WTC11 (cell line): ENCODE data around the gene NAB2. TPM values are rescaled to one million over a fixed set of nuclear protein-coding genes. Genes with fewer than 3 reads are reported as not detected.

ENCODE experiments used
- ATAC-seq: fragments of 200-7000 bp; cut with Tn5 transposase; 2 replicates; pipeline ENCODE4 v1.10.0; 2021; ENCODE audit warnings: mild to moderate bottlenecking, moderate library complexity
- CTCF ChIA-PET: fragments of 300-600 bp; sonication (Branson Sonifier 250); formaldehyde crosslinking; loops from one replicate; lab custom pipeline; 2021; ENCODE audit warnings: antibody characterized with exemption; lab: Charles Lee
- POLR2A ChIA-PET: fragments of 350-600 bp; sonication (Branson Sonifier 250); formaldehyde crosslinking; loops from one replicate; lab custom pipeline; 2021; ENCODE audit warnings: antibody characterized with exemption; lab: Charles Lee
- DNase-seq: peaks from one replicate; pipeline ENCODE4 v3.0.0; 2021; ENCODE audit warnings: low spot score
- H3K27ac Mint-ChIP-seq: 2 replicates; pipeline ENCODE4 v1.8.0; 2021; ENCODE audit warnings: mixed read lengths
- H3K27me3 Mint-ChIP-seq: 2 replicates; pipeline ENCODE4 v1.8.0; 2021; ENCODE audit warnings: low read depth, mild to moderate bottlenecking, moderate library complexity, mixed read lengths
- H3K36me3 Mint-ChIP-seq: 2 replicates; pipeline ENCODE4 v1.8.0; 2021; ENCODE audit warnings: mixed read lengths
- H3K4me1 Mint-ChIP-seq: 2 replicates; pipeline ENCODE4 v1.8.0; 2022; ENCODE audit warnings: mixed read lengths
- H3K4me3 Mint-ChIP-seq: 2 replicates; pipeline ENCODE4 v1.8.0; 2021; ENCODE audit warnings: mild to moderate bottlenecking, moderate library complexity, mixed read lengths
- H3K9me3 Mint-ChIP-seq: 2 replicates; pipeline ENCODE4 v1.8.0; 2021; ENCODE audit warnings: mixed read lengths
- NR1H2 ChIP-seq: sonication (generic); formaldehyde crosslinking; IDR thresholded peaks from 2 replicates; pipeline ENCODE4 v1.9.0; 2021; ENCODE audit warnings: mild to moderate bottlenecking, moderate library complexity, missing genetic modification reagents
- OVOL2 ChIP-seq: fragments of 250-450 bp; sonication (Bioruptor Pico); IDR thresholded peaks from 2 replicates; pipeline ENCODE4 v1.9.0; 2021; ENCODE audit warnings: mild to moderate bottlenecking, borderline replicate concordance
- SMAD4 ChIP-seq: sonication (generic); formaldehyde crosslinking; IDR thresholded peaks from 2 replicates; pipeline ENCODE4 v1.8.0; 2022; ENCODE audit warnings: mild to moderate bottlenecking, missing genetic modification reagents
- SOX15 ChIP-seq: fragments of 250-450 bp; sonication (Bioruptor Pico); IDR thresholded peaks from 2 replicates; pipeline ENCODE4 v1.9.0; 2021; ENCODE audit warnings: mild to moderate bottlenecking
- TCF7 ChIP-seq: sonication (generic); formaldehyde crosslinking; IDR thresholded peaks from 2 replicates; pipeline ENCODE4 v1.8.0; 2022; ENCODE audit warnings: mild to moderate bottlenecking, low read depth, missing genetic modification reagents, moderate library complexity
- ZBTB21 ChIP-seq: sonication (generic); formaldehyde crosslinking; IDR thresholded peaks from 2 replicates; pipeline ENCODE4 v1.8.1; 2023; ENCODE audit warnings: mild to moderate bottlenecking, missing genetic modification reagents, borderline replicate concordance
- ZMAT4 ChIP-seq: fragments of 250-450 bp; sonication (Bioruptor Pico); IDR thresholded peaks from 2 replicates; pipeline ENCODE4 v1.9.0; 2021; ENCODE audit warnings: mild to moderate bottlenecking
- ZNF138 ChIP-seq: sonication (generic); formaldehyde crosslinking; conservative IDR thresholded peaks from 2 replicates; pipeline ENCODE4 v1.8.1; 2022; ENCODE audit warnings: mild to moderate bottlenecking, moderate library complexity, missing genetic modification reagents
- ZNF219 ChIP-seq: sonication (generic); formaldehyde crosslinking; IDR thresholded peaks from 2 replicates; pipeline ENCODE4 v1.8.0; 2023; ENCODE audit warnings: missing genetic modification reagents, mild to moderate bottlenecking, borderline replicate concordance
- ZNF317 ChIP-seq: sonication (generic); formaldehyde crosslinking; IDR thresholded peaks from 2 replicates; pipeline ENCODE4 v1.8.1; 2023; ENCODE audit warnings: low read depth, mild to moderate bottlenecking, moderate library complexity, missing genetic modification reagents, borderline replicate concordance
- ZNF423 ChIP-seq: fragments of 250-450 bp; sonication (Bioruptor Pico); IDR thresholded peaks from 2 replicates; pipeline ENCODE4 v2.1.2; 2022; ENCODE audit warnings: mild to moderate bottlenecking, moderate library complexity
- ZNF671 ChIP-seq: fragments of 250-450 bp; sonication (Bioruptor Pico); IDR thresholded peaks from 2 replicates; pipeline ENCODE4 v1.8.0; 2021; ENCODE audit warnings: mild to moderate bottlenecking
- total RNA-seq: library from RNA; stranded (reverse); gene quantifications from 3 replicates; pipeline ENCODE4 v1.2.3, GENCODE V29; 2021
- TF ChIP-seq, protein P1 (sequence below): sonication (generic); formaldehyde crosslinking; IDR thresholded peaks from 2 replicates; pipeline ENCODE4 v1.8.1; 2023; ENCODE audit warnings: mild to moderate bottlenecking, missing genetic modification reagents, borderline replicate concordance
- TF ChIP-seq, protein P2 (sequence below): fragments of 250-450 bp; sonication (Bioruptor Pico); conservative IDR thresholded peaks from 2 replicates; pipeline ENCODE4 v1.9.0; 2021; ENCODE audit warnings: mild to moderate bottlenecking
- TF ChIP-seq, protein P3 (sequence below): fragments of 250-450 bp; sonication (Bioruptor Pico); IDR thresholded peaks from 2 replicates; pipeline ENCODE4 v1.9.0; 2021; ENCODE audit warnings: mild to moderate bottlenecking, borderline replicate concordance
- TF ChIP-seq, protein P4 (sequence below): fragments of 250-450 bp; sonication (Bioruptor Pico); IDR thresholded peaks from 2 replicates; pipeline ENCODE4 v1.8.0; 2021; ENCODE audit warnings: mild to moderate bottlenecking

The NAB2 gene
- total RNA-seq, 1 experiment from 2014 or later, result 20.5 TPM

DNA sequence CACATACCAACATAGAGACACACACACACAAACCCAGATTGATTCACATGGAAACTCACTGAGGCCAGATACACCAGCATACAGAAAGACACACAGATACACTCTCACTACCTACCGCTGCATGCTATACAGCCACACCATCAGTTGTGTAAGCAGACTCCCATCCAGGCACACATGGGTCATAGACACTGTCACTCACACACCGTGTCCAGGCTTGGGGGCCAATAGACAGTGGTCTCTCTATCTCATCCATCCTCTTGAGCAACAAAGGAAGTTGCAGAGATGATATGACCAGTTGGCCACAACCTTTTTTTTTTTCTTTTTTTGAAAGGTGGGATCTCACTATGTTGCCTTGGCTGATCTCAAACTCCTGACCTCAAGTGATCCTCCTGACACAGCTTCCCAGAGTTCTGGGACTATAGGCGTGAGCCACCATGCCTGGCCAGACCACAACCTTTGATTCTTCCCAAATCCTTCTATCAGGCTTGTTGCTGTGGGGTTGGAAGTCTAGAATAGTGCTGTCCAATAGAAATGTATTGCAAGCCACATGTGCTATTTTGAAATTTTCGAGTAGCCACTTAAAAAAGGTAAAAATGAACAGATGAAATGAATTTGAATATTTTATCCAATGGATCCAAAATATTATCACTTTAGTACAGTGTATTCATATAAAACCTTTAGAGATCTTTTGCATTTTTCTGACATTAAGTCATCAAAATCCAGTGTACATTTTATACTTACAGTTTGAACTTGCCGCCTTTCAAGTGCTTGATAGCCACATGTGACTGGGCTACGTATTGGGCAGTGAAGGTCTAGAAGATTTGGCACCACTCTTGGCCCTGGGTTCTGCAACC lies 51.1 kb downstream of the NAB2 start (continued):
- TF ChIP-seq, protein P1, sequence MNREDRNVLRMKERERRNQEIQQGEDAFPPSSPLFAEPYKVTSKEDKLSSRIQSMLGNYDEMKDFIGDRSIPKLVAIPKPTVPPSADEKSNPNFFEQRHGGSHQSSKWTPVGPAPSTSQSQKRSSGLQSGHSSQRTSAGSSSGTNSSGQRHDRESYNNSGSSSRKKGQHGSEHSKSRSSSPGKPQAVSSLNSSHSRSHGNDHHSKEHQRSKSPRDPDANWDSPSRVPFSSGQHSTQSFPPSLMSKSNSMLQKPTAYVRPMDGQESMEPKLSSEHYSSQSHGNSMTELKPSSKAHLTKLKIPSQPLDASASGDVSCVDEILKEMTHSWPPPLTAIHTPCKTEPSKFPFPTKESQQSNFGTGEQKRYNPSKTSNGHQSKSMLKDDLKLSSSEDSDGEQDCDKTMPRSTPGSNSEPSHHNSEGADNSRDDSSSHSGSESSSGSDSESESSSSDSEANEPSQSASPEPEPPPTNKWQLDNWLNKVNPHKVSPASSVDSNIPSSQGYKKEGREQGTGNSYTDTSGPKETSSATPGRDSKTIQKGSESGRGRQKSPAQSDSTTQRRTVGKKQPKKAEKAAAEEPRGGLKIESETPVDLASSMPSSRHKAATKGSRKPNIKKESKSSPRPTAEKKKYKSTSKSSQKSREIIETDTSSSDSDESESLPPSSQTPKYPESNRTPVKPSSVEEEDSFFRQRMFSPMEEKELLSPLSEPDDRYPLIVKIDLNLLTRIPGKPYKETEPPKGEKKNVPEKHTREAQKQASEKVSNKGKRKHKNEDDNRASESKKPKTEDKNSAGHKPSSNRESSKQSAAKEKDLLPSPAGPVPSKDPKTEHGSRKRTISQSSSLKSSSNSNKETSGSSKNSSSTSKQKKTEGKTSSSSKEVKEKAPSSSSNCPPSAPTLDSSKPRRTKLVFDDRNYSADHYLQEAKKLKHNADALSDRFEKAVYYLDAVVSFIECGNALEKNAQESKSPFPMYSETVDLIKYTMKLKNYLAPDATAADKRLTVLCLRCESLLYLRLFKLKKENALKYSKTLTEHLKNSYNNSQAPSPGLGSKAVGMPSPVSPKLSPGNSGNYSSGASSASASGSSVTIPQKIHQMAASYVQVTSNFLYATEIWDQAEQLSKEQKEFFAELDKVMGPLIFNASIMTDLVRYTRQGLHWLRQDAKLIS, result no peak
- TF ChIP-seq ZNF219 (CRISPR knock-in tag) (no peak), ZNF317 (CRISPR knock-in tag) (no peak), SOX15 (CRISPR knock-in tag) (no peak), TCF7 (CRISPR knock-in tag) (no peak), ZNF423 (CRISPR knock-in tag) (no peak), SMAD4 (CRISPR knock-in tag) (no peak), ZNF138 (CRISPR knock-in tag) (no peak), OVOL2 (CRISPR knock-in tag) (no peak)
- TF ChIP-seq, protein P2, sequence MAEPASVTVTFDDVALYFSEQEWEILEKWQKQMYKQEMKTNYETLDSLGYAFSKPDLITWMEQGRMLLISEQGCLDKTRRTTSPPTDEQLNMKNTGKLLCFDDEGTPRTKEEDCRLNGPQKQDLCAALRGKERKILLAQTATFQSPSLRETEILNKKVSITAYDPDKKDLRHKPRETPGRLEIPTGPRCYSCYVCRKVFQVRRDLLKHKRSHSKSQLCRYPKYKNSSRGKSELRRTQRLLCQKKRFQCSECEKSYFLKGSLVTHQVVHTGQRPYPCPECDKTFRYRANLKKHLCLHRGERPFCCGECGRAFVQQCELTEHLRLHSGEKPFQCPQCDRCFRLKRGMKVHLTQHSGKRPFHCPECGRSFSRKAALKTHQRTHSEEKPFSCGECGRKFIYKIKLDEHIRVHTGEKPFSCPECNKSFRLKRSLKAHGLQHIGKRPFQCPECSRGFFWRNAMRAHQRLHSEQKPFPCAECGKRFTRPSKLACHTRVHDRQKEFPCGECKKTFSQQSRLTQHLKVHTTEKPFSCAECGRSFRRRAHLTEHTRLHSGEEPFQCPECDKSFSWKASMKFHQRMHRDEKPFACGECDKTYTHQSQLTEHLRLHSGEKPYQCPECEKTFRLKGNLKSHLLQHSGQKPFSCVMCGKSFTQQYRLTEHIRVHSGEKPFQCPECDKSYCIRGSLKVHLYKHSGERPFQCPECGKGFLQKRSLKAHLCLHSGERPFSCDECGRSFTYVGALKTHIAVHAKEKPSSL, result no peak
- TF ChIP-seq, protein P3, sequence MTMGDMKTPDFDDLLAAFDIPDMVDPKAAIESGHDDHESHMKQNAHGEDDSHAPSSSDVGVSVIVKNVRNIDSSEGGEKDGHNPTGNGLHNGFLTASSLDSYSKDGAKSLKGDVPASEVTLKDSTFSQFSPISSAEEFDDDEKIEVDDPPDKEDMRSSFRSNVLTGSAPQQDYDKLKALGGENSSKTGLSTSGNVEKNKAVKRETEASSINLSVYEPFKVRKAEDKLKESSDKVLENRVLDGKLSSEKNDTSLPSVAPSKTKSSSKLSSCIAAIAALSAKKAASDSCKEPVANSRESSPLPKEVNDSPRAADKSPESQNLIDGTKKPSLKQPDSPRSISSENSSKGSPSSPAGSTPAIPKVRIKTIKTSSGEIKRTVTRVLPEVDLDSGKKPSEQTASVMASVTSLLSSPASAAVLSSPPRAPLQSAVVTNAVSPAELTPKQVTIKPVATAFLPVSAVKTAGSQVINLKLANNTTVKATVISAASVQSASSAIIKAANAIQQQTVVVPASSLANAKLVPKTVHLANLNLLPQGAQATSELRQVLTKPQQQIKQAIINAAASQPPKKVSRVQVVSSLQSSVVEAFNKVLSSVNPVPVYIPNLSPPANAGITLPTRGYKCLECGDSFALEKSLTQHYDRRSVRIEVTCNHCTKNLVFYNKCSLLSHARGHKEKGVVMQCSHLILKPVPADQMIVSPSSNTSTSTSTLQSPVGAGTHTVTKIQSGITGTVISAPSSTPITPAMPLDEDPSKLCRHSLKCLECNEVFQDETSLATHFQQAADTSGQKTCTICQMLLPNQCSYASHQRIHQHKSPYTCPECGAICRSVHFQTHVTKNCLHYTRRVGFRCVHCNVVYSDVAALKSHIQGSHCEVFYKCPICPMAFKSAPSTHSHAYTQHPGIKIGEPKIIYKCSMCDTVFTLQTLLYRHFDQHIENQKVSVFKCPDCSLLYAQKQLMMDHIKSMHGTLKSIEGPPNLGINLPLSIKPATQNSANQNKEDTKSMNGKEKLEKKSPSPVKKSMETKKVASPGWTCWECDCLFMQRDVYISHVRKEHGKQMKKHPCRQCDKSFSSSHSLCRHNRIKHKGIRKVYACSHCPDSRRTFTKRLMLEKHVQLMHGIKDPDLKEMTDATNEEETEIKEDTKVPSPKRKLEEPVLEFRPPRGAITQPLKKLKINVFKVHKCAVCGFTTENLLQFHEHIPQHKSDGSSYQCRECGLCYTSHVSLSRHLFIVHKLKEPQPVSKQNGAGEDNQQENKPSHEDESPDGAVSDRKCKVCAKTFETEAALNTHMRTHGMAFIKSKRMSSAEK, result no peak

GRCh38 chr12:57141249-57141648 lies 52.3 kb downstream of the NAB2 start:
- H3K36me3 Mint-ChIP-seq, result peaks cover 71% of the 10 kb centered on the region
- H3K4me1 Mint-ChIP-seq, result peaks cover 6% of the 10 kb centered on the region
- no peaks in the 10 kb centered on the region for H3K9me3 Mint-ChIP-seq
- POLR2A ChIA-PET, result no interaction called here
- H3K4me3 Mint-ChIP-seq, result no peak overlapping the region
- CTCF ChIA-PET, result interaction anchor here (1.0 to 1.8 kb wide), 4 partner anchors 13 to 42 kb away, joined by 4 to 9 read pairs (median 4); partner anchors contain the start of gene LRP1
- H3K27ac Mint-ChIP-seq, result no peak overlapping the region; the same call in 1 of the 2 replicates
- no peak for ATAC-seq
- DNase-seq, result no peak
- H3K27me3 Mint-ChIP-seq, result no peaks in the 10 kb centered on the region
- TF ChIP-seq ZNF671, result no peak
- TF ChIP-seq, protein P4, sequence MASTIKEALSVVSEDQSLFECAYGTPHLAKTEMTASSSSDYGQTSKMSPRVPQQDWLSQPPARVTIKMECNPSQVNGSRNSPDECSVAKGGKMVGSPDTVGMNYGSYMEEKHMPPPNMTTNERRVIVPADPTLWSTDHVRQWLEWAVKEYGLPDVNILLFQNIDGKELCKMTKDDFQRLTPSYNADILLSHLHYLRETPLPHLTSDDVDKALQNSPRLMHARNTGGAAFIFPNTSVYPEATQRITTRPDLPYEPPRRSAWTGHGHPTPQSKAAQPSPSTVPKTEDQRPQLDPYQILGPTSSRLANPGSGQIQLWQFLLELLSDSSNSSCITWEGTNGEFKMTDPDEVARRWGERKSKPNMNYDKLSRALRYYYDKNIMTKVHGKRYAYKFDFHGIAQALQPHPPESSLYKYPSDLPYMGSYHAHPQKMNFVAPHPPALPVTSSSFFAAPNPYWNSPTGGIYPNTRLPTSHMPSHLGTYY, result no peak
- TF ChIP-seq, protein P2, result no peak
- no peak for TF ChIP-seq ZBTB21 (CRISPR knock-in tag)
- TF ChIP-seq ZMAT4 (CRISPR knock-in tag), result no peak
- TF ChIP-seq NR1H2 (CRISPR knock-in tag), result no peak
